HEK293T (cell line): Measurements from ENCODE around the gene KIF3A.

Experiments used
- FOXA1 ChIP-seq: fragments of 450-650 bp; IDR thresholded peaks from 2 replicates; pipeline ENCODE4 v1.6.1; 2016; ENCODE audit warnings: mild to moderate bottlenecking
- HDGF ChIP-seq: fragments of 450-650 bp; IDR thresholded peaks from 2 replicates; pipeline ENCODE4 v1.6.1; 2017; ENCODE audit warnings: antibody characterized with exemption, borderline replicate concordance
- SUZ12 ChIP-seq: fragments of 450-650 bp; IDR thresholded peaks from 2 replicates; pipeline ENCODE4 v1.6.1; 2016; ENCODE audit warnings: mild to moderate bottlenecking

DNA sequence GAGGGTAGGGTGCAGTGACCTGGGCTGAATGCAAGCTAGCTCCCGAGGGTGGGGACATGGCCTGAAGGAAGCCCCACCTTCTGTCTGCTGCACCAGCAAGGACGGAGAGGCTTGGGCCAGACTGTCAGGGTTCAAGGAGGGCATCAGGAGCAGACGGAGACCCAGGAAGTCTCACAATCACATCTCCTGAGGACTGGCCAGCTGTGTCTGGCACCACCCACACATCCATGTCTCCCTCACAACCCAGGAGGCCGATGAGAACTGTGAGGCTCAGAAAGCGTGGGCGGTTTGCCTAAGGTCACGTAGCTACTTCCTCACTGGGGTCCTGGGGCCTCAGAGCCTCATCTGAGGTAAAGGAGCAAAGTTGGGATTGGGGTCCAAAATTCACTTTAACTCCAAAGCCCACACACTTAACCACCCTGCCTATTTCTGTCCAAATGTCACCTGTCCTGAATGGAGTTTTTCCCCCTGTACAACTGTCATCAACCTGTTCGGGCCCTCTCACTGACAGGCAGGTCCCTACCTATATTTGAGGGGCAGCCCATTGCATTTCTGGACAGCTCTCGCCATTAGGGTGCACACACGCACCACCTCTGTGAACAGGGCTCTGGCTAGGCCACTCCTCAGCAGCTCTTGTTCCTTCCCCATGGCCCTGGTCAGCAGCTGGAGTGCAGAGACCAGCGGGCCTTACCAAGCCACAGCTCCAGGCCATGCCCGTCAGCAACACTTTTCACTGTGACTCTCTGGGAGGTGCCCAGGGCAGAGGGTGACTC, 75.9 kb downstream of the KIF3A start:
- no peak for TF ChIP-seq SUZ12
- TF ChIP-seq FOXA1, result no peak
- no peak for TF ChIP-seq HDGF
